Natural killer cell (primary cell): ENCODE data around the gene ARHGAP20. TPM values are rescaled to one million over a fixed set of nuclear protein-coding genes. Genes with fewer than 3 reads are reported as not detected.
"Not testable (repeated sequence)": the region's sequence is repeated elsewhere in the genome, so short reads cannot be mapped to it uniquely, and the experiment has no call there.

Experiments used
- ATAC-seq, 3 donors: fragments of 150-1000 bp in 2 of 3; fragments of 200-7000 bp in 1 of 3; cut with Tn5 transposase; 1 replicate in 1 of 3; 2 replicates in 2 of 3; pipeline ENCODE4 v1.10.0; 2021; ENCODE audit warnings: mild to moderate bottlenecking in 2 of 3, moderate library complexity in 2 of 3
- DNase-seq, 2 donors: peaks; one replicate each; pipeline versions ENCODE4 v3.0.0 to v3.0.0-alpha.2; 2013 to 2021; ENCODE audit warnings: mixed read lengths in 1 of 2
- H3K27ac ChIP-seq: one replicate; pipeline ENCODE4 v1.5.1; 2013; ENCODE audit warnings: mild to moderate bottlenecking, low read length
- H3K27me3 ChIP-seq: one replicate; pipeline ENCODE4 v1.6.1; 2013; ENCODE audit warnings: low read length; ENCODE audit not compliant: control insufficient read depth, insufficient read depth
- H3K36me3 ChIP-seq: one replicate; pipeline ENCODE4 v1.6.1; 2013; ENCODE audit warnings: low read length; ENCODE audit not compliant: control insufficient read depth, insufficient read depth
- H3K4me1 ChIP-seq: one replicate; pipeline ENCODE4 v1.6.1; 2013; ENCODE audit warnings: low read length; ENCODE audit not compliant: control insufficient read depth, insufficient read depth
- H3K4me3 ChIP-seq: one replicate; pipeline ENCODE4 v1.5.1; 2013; ENCODE audit warnings: low read length
- H3K9me3 ChIP-seq: one replicate; pipeline ENCODE4 v1.6.1; 2013; ENCODE audit warnings: low read length; ENCODE audit not compliant: control insufficient read depth, insufficient read depth
- H3K27ac Mint-ChIP-seq, 2 donors: one replicate each; pipeline ENCODE4 v1.8.0; 2022; ENCODE audit warnings: mild to moderate bottlenecking in 2 of 2, mixed read lengths in 2 of 2, moderate library complexity in 1 of 2
- H3K27me3 Mint-ChIP-seq, 2 donors: one replicate each; pipeline ENCODE4 v1.8.0; 2022; ENCODE audit warnings: low read depth in 2 of 2, mixed read lengths in 2 of 2
- H3K36me3 Mint-ChIP-seq: one replicate; pipeline ENCODE4 v1.8.0; 2022; ENCODE audit warnings: mixed read lengths
- H3K4me1 Mint-ChIP-seq, 2 donors: one replicate each; pipeline ENCODE4 v1.8.0; 2022; ENCODE audit warnings: mixed read lengths in 2 of 2
- H3K4me3 Mint-ChIP-seq: one replicate; pipeline ENCODE4 v1.8.0; 2022; ENCODE audit warnings: mild to moderate bottlenecking, moderate library complexity, mixed read lengths
- H3K9me3 Mint-ChIP-seq, 2 donors: one replicate each; pipeline ENCODE4 v1.8.0; 2022; ENCODE audit warnings: mixed read lengths in 2 of 2
- WGBS: methylation state at CpG from one replicate; pipeline ENCODE4 v1.1.7; 2013; ENCODE audit warnings: missing lambda C conversion rate; ENCODE audit not compliant: insufficient coverage; 5-methylcytosine and 5-hydroxymethylcytosine counted together
- intact Hi-C: fragments of 100-400 bp; cut with micrococcal nuclease; formaldehyde crosslinking; loops from one replicate; pipeline ENCODE4 v1.14.2; 2022
- total RNA-seq, 4 donors: library from RNA; stranded (reverse); fragments of 120-200 nt in 1 of 4; gene quantifications; one replicate each; pipeline versions ENCODE4 v1.2.3 to v1.2.4, GENCODE V29; 2013 to 2022
- TF ChIP-seq, protein P1 (sequence below): fragments of 200-600 bp; IDR thresholded peaks from one replicate; pipeline ENCODE4 v1.8.0; 2022; ENCODE audit warnings: antibody characterized with exemption

Gene ARHGAP20
- total RNA-seq, 3 donors from 2014 or later (not counting 1 experiment from before 2014, with no cell fraction given) = not detected

DNA sequence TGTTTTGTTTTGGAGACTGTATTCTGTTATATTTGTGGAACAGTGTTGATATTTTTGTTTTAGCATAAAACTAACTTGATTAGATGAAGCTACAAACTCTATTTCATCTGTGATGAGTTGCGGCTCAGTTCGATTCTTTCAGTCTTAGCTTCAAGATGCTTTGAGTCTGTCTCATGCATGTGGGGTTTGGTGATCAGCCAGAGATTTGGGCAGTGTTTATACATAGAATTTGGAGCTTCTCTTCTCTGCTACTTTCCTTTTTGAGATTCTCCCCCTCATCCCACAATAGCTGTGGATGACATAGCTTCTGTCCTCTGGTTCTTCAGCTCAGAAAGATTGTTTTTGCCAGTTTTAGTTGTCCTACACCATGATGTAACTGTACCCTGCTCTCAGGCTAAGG lies 90.4 kb downstream of the ARHGAP20 start:
- no peaks in the 10 kb centered on the region for H3K27me3 Mint-ChIP-seq
- H3K27me3 ChIP-seq = no peaks in the 10 kb centered on the region
- no peaks in the 10 kb centered on the region for H3K36me3 Mint-ChIP-seq
- H3K4me3 Mint-ChIP-seq = no peak overlapping the region
- no peaks in the 10 kb centered on the region for H3K36me3 ChIP-seq
- TF ChIP-seq, protein P1, sequence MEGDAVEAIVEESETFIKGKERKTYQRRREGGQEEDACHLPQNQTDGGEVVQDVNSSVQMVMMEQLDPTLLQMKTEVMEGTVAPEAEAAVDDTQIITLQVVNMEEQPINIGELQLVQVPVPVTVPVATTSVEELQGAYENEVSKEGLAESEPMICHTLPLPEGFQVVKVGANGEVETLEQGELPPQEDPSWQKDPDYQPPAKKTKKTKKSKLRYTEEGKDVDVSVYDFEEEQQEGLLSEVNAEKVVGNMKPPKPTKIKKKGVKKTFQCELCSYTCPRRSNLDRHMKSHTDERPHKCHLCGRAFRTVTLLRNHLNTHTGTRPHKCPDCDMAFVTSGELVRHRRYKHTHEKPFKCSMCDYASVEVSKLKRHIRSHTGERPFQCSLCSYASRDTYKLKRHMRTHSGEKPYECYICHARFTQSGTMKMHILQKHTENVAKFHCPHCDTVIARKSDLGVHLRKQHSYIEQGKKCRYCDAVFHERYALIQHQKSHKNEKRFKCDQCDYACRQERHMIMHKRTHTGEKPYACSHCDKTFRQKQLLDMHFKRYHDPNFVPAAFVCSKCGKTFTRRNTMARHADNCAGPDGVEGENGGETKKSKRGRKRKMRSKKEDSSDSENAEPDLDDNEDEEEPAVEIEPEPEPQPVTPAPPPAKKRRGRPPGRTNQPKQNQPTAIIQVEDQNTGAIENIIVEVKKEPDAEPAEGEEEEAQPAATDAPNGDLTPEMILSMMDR = no peak
- 0% methylated on average over 2 of the region's 2 CpGs for WGBS
- no peaks in the 10 kb centered on the region for H3K4me1 Mint-ChIP-seq
- no peak overlapping the region for H3K4me3 ChIP-seq
- H3K4me1 ChIP-seq = no peaks in the 10 kb centered on the region
- H3K27ac Mint-ChIP-seq = no peak overlapping the region
- intact Hi-C loops = no loop called here
- H3K9me3 ChIP-seq = no peaks in the 10 kb centered on the region
- peaks cover 0 to 9% of the 10 kb centered on the region in 2 donors for H3K9me3 Mint-ChIP-seq
- DNase-seq (no peak), ATAC-seq (no peak)
- H3K27ac ChIP-seq = no peak overlapping the region

DNA sequence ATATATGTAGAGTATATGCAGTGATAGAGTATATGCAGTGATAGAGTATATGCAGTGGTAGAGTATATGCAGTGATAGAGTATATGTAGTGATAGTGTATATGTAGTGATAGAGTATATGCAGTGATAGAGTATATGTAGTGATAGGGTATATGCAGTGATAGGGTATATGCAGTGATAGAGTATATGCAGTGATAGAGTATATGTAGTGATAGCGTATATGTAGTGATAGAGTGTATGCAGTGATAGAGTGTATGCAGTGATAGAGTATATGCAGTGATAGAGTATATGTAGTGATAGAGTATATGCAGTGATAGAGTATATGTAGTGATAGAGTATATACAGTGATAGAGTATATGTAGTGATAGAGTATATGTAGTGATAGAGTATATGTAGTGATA lies 92.9 kb downstream of the ARHGAP20 start:
- intact Hi-C loops, H3K27me3 ChIP-seq, H3K36me3 Mint-ChIP-seq, DNase-seq, ATAC-seq, H3K4me3 Mint-ChIP-seq, H3K9me3 ChIP-seq, H3K36me3 ChIP-seq, H3K4me3 ChIP-seq, H3K27ac ChIP-seq, H3K27me3 Mint-ChIP-seq, H3K9me3 Mint-ChIP-seq, H3K27ac Mint-ChIP-seq, H3K4me1 ChIP-seq, H3K4me1 Mint-ChIP-seq: not testable (repeated sequence)
- WGBS = 100% methylated on average over 1 of the region's 1 CpG

DNA sequence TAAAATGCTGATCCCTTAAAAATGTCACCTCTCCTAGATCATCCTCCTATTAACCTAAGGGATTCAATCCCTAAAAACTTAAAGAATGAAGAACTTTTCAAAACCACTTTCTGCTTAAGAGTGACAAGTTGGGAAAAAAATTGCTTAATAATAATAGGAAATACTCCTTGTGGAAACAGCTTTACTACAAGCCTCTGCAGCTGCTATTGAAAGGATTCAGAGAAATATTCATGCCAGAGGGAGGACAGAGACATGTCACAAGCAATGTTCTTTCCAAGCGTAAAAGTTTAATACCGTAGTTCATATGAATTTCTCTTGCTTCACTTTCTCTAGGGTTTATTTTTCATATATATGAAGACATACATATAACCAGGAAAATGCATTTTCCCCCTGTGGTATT lies 98.2 kb downstream of the ARHGAP20 start:
- H3K27me3 Mint-ChIP-seq = no peaks in the 10 kb centered on the region
- 93% methylated on average over 2 of the region's 2 CpGs for WGBS

DNA sequence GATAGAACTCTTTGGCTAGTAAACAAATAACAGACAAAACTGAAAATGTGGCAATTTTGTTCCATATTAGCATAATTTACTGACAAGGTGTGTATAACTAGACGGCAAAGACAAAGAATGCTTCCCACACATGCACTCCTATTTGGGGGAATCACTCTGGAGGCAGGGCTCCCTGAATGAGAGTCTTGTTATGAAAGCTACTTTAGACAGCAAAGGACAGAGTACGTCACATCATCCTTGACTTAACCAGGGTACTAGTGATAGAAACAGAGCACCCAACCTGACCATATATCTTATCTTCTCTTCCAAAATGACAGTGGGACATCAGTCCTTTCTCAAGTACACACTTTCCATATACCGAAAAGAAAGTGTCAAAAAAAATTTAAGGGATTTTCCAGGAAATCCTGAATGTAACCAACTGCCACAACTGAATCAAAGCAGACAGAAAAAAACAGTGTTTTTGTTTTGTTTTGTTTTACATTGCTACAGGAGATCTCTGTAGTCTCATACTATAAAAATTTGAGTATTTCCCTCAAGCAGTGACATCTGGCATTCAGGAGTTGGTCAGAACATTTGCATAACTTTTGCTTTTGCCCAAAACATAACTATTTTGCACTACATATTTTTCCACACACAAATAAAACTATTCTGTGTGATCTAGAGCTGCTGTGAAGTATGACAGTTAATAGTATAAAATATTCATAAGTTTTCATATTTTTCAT lies 98.9 kb downstream of the ARHGAP20 start:
- Mint-ChIP-seq H3K36me3 (no peaks in the 10 kb centered on the region), H3K9me3 (no peaks in the 10 kb centered on the region), H3K27ac (no peak overlapping the region), H3K27me3 (no peaks in the 10 kb centered on the region), H3K4me1 (no peaks in the 10 kb centered on the region), H3K4me3 (no peak overlapping the region)
- ATAC-seq (no peak), DNase-seq (no peak)
- intact Hi-C loops = no loop called here
- H3K27me3 ChIP-seq = no peaks in the 10 kb centered on the region
- TF ChIP-seq, protein P1 = no peak
- no peaks in the 10 kb centered on the region for H3K36me3 ChIP-seq
- WGBS = 81% methylated on average over 3 of the region's 3 CpGs
- H3K27ac ChIP-seq = no peak overlapping the region
- H3K9me3 ChIP-seq = no peaks in the 10 kb centered on the region
- H3K4me1 ChIP-seq = no peaks in the 10 kb centered on the region
- no peak overlapping the region for H3K4me3 ChIP-seq

More for the DNA sequence above, 98.2 kb downstream of the ARHGAP20 start:
- no peaks in the 10 kb centered on the region for H3K36me3 Mint-ChIP-seq
- no peaks in the 10 kb centered on the region for H3K4me1 Mint-ChIP-seq
- H3K4me3 ChIP-seq = no peak overlapping the region
- H3K4me3 Mint-ChIP-seq = no peak overlapping the region
- H3K36me3 ChIP-seq = no peaks in the 10 kb centered on the region
- no peak overlapping the region for H3K27ac Mint-ChIP-seq
- DNase-seq (no peak), ATAC-seq (no peak)
- TF ChIP-seq, protein P1 = no peak
- H3K27ac ChIP-seq = no peak overlapping the region
- no peaks in the 10 kb centered on the region for H3K9me3 Mint-ChIP-seq
- no peaks in the 10 kb centered on the region for H3K9me3 ChIP-seq
- no peaks in the 10 kb centered on the region for H3K4me1 ChIP-seq
- intact Hi-C loops = no loop called here
- no peaks in the 10 kb centered on the region for H3K27me3 ChIP-seq
